GM23248 (cell line): Measurements from ENCODE around the gene SHROOM3.

Source experiments
- EZH2 ChIP-seq: fragments of 200-600 bp; sonication (generic); IDR thresholded peaks from 2 replicates; pipeline ENCODE4 v1.6.1; 2018; ENCODE audit warnings: antibody characterized with exemption, mild to moderate bottlenecking; ENCODE audit not compliant: insufficient read depth, poor library complexity, severe bottlenecking
- EZH2phosphoT487 ChIP-seq: fragments of 200-600 bp; sonication (generic); IDR thresholded peaks from 2 replicates; pipeline ENCODE4 v1.6.1; 2018; ENCODE audit warnings: antibody characterized with exemption, moderate library complexity, mild to moderate bottlenecking, low read depth; ENCODE audit not compliant: insufficient read depth

- no peak for TF ChIP-seq EZH2phosphoT487
- no peak for TF ChIP-seq EZH2
Measured at GRCh38 chr4:76687746-76688448, 252.9 kb downstream of the SHROOM3 start.
